GM23338 (cell line): ENCODE data around the gene KCNT1. TPM values are rescaled to one million over a fixed set of nuclear protein-coding genes. Genes with fewer than 3 reads are reported as not detected.

Experiments
- ATAC-seq: fragments of 200-7000 bp; cut with Tn5 transposase; 3 replicates; pipeline ENCODE4 v1.9.1; 2020
- DNase-seq: peaks from one replicate; pipeline ENCODE4 v3.0.0-alpha.2; 2015; ENCODE audit warnings: low spot score
- H2AFZ ChIP-seq: fragments of 200-600 bp; sonication (generic); 2 replicates; pipeline ENCODE4 v1.8.0; 2016; ENCODE audit warnings: antibody characterized with exemption, mild to moderate bottlenecking, moderate library complexity
- H3F3A ChIP-seq: fragments of 200-600 bp; sonication (generic); replicated peaks from 2 replicates; pipeline ENCODE4 v1.8.0; 2017; ENCODE audit warnings: antibody characterized with exemption, mixed run types, low read depth
- H3K27ac ChIP-seq: fragments of 200-600 bp; sonication (generic); 2 replicates; pipeline ENCODE4 v1.6.1; 2016; ENCODE audit warnings: low read depth
- H3K27me3 ChIP-seq: fragments of 200-600 bp; sonication (generic); 2 replicates; pipeline ENCODE4 v1.8.0; 2016; ENCODE audit warnings: mild to moderate bottlenecking, mixed run types, moderate library complexity; ENCODE audit not compliant: insufficient read depth
- H3K36me3 ChIP-seq: fragments of 200-600 bp; sonication (generic); 2 replicates; pipeline ENCODE4 v1.8.0; 2016; ENCODE audit warnings: mild to moderate bottlenecking; ENCODE audit not compliant: insufficient read depth
- H3K4me1 ChIP-seq: fragments of 200-600 bp; sonication (generic); 2 replicates; pipeline ENCODE4 v1.8.0; 2016; ENCODE audit warnings: mild to moderate bottlenecking, moderate library complexity; ENCODE audit not compliant: insufficient read depth
- H3K4me2 ChIP-seq: fragments of 200-600 bp; sonication (generic); 2 replicates; pipeline ENCODE4 v1.7.1; 2017; ENCODE audit warnings: mixed run types
- H3K4me3 ChIP-seq: fragments of 200-600 bp; sonication (generic); 2 replicates; pipeline ENCODE4 v1.6.1; 2016; ENCODE audit warnings: mixed run types
- H3K79me2 ChIP-seq: fragments of 200-600 bp; sonication (generic); replicated peaks from 2 replicates; pipeline ENCODE4 v1.8.0; 2017; ENCODE audit warnings: mild to moderate bottlenecking; ENCODE audit not compliant: insufficient read depth
- H3K9me2 ChIP-seq: fragments of 200-600 bp; sonication (generic); 2 replicates; pipeline ENCODE4 v1.8.0; 2017; ENCODE audit not compliant: insufficient read depth
- H4K20me1 ChIP-seq: fragments of 200-600 bp; sonication (generic); replicated peaks from 2 replicates; pipeline ENCODE4 v1.8.0; 2017; ENCODE audit warnings: mild to moderate bottlenecking; ENCODE audit not compliant: insufficient read depth
- H3K27ac Mint-ChIP-seq: 2 replicates; pipeline ENCODE4 v1.8.0; 2020; ENCODE audit warnings: inconsistent platforms, mild to moderate bottlenecking, moderate library complexity, mixed read lengths
- H3K27me3 Mint-ChIP-seq: 3 replicates; pipeline ENCODE4 v1.8.0; 2022; ENCODE audit warnings: low read depth, mild to moderate bottlenecking, moderate library complexity, mixed read lengths, inconsistent platforms; ENCODE audit not compliant: insufficient read depth, poor library complexity
- H3K36me3 Mint-ChIP-seq: 3 replicates; pipeline ENCODE4 v1.8.0; 2021; ENCODE audit warnings: low read depth, mild to moderate bottlenecking, inconsistent platforms, moderate library complexity, mixed read lengths
- H3K4me1 Mint-ChIP-seq: 3 replicates; pipeline ENCODE4 v1.8.0; 2020; ENCODE audit warnings: mild to moderate bottlenecking, inconsistent platforms, mixed read lengths
- H3K4me3 Mint-ChIP-seq: 3 replicates; pipeline ENCODE4 v1.8.0; 2021; ENCODE audit warnings: moderate library complexity, mild to moderate bottlenecking, inconsistent platforms, mixed read lengths
- H3K9me3 Mint-ChIP-seq: 3 replicates; pipeline ENCODE4 v1.8.0; 2020; ENCODE audit warnings: moderate library complexity, mild to moderate bottlenecking, inconsistent platforms, mixed read lengths
- CREB1 ChIP-seq: fragments of 250-450 bp; sonication (Bioruptor Pico); IDR thresholded peaks from 2 replicates; pipeline ENCODE4 v1.5.0; 2020; ENCODE audit warnings: low read depth, mild to moderate bottlenecking, moderate library complexity
- POLR2AphosphoS5 ChIP-seq: IDR thresholded peaks from 2 replicates; pipeline ENCODE4 v1.6.1; 2016; ENCODE audit warnings: antibody characterized with exemption, low read depth
- STAT1 ChIP-seq: IDR thresholded peaks from one replicate; pipeline ENCODE4 v1.6.1; 2016; ENCODE audit warnings: antibody characterized with exemption; ENCODE audit not compliant: unreplicated experiment
- ZNF114 ChIP-seq: fragments of 250-450 bp; sonication (Bioruptor Pico); IDR thresholded peaks from 2 replicates; pipeline ENCODE4 v1.5.0; 2020; ENCODE audit warnings: mild to moderate bottlenecking, moderate library complexity
- polyA plus RNA-seq: library from polyadenylated mRNA; unstranded; fragments of >200 nt; fragmentation: Nextera tagmentation; extraction: Ambion mirVana; gene quantifications from 2 replicates; pipeline ENCODE4 v1.2.1, GENCODE V29; 2016
- total RNA-seq: library from RNA; depleted of rRNA; stranded (reverse); fragments of >200 nt; shearing (Covaris generic); gene quantifications from 2 replicates; pipeline ENCODE4 v1.2.3, GENCODE V29; 2014
- TF ChIP-seq, protein P1 (sequence below), 2 experiments: fragments of 200-600 bp in 1 of 2; sonication (generic) in 1 of 2; conservative IDR thresholded peaks; 2 replicates each; pipeline versions ENCODE4 v1.5.1 to v1.6.1; 2016 to 2017; ENCODE audit warnings: antibody characterized with exemption in 2 of 2, low read depth in 2 of 2, mild to moderate bottlenecking in 2 of 2, moderate library complexity in 1 of 2
- TF ChIP-seq, protein P2 (sequence below): IDR thresholded peaks from 2 replicates; pipeline ENCODE4 v1.6.1; 2016; ENCODE audit warnings: antibody characterized with exemption
- TF ChIP-seq, protein P3 (sequence below): fragments of 250-450 bp; sonication (Bioruptor Pico); IDR thresholded peaks from 2 replicates; pipeline ENCODE4 v1.5.0; 2020; ENCODE audit warnings: mild to moderate bottlenecking, moderate library complexity
- TF ChIP-seq, protein P4 (sequence below): IDR thresholded peaks from one replicate; pipeline ENCODE4 v1.6.1; 2018; ENCODE audit warnings: antibody characterized with exemption; ENCODE audit not compliant: unreplicated experiment

Gene KCNT1
- total and polyA plus RNA-seq, 2 experiments from 2014 or later: 0.05 to 0.28 TPM

DNA sequence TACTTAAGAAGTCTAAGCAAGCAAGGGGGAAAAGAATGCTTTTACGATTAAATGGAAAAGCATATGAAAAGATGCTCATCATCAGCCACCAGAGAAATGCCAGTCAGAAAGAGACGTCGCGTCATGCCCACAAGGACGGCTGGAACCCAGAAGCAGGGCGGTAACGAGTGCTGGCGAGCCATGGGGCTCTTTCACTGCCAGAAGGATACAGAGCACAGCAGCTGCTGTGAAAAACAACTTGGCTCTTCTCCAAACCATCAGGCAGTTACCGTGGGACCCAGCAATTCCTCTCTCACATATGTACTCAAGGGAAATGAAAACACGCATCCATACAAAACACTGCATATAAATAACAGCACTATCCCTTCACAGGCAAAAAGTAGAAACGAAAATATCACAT is 109.8 kb downstream of the KCNT1 start:
- peaks cover 11% of the 10 kb centered on the region; the same call in 1 of the 2 replicates for H3K36me3 ChIP-seq
- DNase-seq: no peak
- TF ChIP-seq CREB1 (CRISPR knock-in tag) (no peak), STAT1 (no peak), POLR2AphosphoS5 (no peak), ZNF114 (CRISPR knock-in tag) (no peak)
- TF ChIP-seq, protein P1, sequence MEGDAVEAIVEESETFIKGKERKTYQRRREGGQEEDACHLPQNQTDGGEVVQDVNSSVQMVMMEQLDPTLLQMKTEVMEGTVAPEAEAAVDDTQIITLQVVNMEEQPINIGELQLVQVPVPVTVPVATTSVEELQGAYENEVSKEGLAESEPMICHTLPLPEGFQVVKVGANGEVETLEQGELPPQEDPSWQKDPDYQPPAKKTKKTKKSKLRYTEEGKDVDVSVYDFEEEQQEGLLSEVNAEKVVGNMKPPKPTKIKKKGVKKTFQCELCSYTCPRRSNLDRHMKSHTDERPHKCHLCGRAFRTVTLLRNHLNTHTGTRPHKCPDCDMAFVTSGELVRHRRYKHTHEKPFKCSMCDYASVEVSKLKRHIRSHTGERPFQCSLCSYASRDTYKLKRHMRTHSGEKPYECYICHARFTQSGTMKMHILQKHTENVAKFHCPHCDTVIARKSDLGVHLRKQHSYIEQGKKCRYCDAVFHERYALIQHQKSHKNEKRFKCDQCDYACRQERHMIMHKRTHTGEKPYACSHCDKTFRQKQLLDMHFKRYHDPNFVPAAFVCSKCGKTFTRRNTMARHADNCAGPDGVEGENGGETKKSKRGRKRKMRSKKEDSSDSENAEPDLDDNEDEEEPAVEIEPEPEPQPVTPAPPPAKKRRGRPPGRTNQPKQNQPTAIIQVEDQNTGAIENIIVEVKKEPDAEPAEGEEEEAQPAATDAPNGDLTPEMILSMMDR (conservative IDR thresholded peaks at IDR 0.05; ENCODE audit: low read depth in 2 of 2): no peak
- TF ChIP-seq, protein P2, sequence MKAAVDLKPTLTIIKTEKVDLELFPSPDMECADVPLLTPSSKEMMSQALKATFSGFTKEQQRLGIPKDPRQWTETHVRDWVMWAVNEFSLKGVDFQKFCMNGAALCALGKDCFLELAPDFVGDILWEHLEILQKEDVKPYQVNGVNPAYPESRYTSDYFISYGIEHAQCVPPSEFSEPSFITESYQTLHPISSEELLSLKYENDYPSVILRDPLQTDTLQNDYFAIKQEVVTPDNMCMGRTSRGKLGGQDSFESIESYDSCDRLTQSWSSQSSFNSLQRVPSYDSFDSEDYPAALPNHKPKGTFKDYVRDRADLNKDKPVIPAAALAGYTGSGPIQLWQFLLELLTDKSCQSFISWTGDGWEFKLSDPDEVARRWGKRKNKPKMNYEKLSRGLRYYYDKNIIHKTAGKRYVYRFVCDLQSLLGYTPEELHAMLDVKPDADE: no peak
- TF ChIP-seq, protein P3, sequence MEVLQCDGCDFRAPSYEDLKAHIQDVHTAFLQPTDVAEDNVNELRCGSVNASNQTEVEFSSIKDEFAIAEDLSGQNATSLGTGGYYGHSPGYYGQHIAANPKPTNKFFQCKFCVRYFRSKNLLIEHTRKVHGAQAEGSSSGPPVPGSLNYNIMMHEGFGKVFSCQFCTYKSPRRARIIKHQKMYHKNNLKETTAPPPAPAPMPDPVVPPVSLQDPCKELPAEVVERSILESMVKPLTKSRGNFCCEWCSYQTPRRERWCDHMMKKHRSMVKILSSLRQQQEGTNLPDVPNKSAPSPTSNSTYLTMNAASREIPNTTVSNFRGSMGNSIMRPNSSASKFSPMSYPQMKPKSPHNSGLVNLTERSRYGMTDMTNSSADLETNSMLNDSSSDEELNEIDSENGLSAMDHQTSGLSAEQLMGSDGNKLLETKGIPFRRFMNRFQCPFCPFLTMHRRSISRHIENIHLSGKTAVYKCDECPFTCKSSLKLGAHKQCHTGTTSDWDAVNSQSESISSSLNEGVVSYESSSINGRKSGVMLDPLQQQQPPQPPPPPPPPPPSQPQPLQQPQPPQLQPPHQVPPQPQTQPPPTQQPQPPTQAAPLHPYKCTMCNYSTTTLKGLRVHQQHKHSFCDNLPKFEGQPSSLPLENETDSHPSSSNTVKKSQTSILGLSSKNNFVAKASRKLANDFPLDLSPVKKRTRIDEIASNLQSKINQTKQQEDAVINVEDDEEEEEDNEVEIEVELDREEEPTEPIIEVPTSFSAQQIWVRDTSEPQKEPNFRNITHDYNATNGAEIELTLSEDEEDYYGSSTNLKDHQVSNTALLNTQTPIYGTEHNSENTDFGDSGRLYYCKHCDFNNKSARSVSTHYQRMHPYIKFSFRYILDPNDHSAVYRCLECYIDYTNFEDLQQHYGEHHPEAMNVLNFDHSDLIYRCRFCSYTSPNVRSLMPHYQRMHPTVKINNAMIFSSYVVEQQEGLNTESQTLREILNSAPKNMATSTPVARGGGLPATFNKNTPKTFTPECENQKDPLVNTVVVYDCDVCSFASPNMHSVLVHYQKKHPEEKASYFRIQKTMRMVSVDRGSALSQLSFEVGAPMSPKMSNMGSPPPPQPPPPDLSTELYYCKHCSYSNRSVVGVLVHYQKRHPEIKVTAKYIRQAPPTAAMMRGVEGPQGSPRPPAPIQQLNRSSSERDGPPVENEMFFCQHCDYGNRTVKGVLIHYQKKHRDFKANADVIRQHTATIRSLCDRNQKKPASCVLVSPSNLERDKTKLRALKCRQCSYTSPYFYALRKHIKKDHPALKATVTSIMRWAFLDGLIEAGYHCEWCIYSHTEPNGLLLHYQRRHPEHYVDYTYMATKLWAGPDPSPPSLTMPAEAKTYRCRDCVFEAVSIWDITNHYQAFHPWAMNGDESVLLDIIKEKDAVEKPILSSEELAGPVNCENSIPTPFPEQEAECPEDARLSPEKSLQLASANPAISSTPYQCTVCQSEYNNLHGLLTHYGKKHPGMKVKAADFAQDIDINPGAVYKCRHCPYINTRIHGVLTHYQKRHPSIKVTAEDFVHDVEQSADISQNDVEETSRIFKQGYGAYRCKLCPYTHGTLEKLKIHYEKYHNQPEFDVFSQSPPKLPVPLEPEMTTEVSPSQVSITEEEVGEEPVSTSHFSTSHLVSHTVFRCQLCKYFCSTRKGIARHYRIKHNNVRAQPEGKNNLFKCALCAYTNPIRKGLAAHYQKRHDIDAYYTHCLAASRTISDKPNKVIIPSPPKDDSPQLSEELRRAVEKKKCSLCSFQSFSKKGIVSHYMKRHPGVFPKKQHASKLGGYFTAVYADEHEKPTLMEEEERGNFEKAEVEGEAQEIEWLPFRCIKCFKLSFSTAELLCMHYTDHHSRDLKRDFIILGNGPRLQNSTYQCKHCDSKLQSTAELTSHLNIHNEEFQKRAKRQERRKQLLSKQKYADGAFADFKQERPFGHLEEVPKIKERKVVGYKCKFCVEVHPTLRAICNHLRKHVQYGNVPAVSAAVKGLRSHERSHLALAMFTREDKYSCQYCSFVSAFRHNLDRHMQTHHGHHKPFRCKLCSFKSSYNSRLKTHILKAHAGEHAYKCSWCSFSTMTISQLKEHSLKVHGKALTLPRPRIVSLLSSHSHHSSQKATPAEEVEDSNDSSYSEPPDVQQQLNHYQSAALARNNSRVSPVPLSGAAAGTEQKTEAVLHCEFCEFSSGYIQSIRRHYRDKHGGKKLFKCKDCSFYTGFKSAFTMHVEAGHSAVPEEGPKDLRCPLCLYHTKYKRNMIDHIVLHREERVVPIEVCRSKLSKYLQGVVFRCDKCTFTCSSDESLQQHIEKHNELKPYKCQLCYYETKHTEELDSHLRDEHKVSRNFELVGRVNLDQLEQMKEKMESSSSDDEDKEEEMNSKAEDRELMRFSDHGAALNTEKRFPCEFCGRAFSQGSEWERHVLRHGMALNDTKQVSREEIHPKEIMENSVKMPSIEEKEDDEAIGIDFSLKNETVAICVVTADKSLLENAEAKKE (CRISPR knock-in tag): no peak
- TF ChIP-seq, protein P4, sequence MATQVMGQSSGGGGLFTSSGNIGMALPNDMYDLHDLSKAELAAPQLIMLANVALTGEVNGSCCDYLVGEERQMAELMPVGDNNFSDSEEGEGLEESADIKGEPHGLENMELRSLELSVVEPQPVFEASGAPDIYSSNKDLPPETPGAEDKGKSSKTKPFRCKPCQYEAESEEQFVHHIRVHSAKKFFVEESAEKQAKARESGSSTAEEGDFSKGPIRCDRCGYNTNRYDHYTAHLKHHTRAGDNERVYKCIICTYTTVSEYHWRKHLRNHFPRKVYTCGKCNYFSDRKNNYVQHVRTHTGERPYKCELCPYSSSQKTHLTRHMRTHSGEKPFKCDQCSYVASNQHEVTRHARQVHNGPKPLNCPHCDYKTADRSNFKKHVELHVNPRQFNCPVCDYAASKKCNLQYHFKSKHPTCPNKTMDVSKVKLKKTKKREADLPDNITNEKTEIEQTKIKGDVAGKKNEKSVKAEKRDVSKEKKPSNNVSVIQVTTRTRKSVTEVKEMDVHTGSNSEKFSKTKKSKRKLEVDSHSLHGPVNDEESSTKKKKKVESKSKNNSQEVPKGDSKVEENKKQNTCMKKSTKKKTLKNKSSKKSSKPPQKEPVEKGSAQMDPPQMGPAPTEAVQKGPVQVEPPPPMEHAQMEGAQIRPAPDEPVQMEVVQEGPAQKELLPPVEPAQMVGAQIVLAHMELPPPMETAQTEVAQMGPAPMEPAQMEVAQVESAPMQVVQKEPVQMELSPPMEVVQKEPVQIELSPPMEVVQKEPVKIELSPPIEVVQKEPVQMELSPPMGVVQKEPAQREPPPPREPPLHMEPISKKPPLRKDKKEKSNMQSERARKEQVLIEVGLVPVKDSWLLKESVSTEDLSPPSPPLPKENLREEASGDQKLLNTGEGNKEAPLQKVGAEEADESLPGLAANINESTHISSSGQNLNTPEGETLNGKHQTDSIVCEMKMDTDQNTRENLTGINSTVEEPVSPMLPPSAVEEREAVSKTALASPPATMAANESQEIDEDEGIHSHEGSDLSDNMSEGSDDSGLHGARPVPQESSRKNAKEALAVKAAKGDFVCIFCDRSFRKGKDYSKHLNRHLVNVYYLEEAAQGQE: no peak

More for the DNA sequence above, 109.8 kb downstream of the KCNT1 start:
- no peak for ATAC-seq
- no peak overlapping the region for H3K27ac Mint-ChIP-seq
- no peaks in the 10 kb centered on the region for H3K4me1 ChIP-seq
- H3K4me3 ChIP-seq: no peak overlapping the region
- H4K20me1 ChIP-seq: peaks cover 6% of the 10 kb centered on the region
- peaks cover 3% of the 10 kb centered on the region; the same call in 1 of the 3 replicates for H3K4me1 Mint-ChIP-seq
- no peak overlapping the region for H2AFZ ChIP-seq
- H3K27ac ChIP-seq: no peak overlapping the region
- H3K4me3 Mint-ChIP-seq: no peak overlapping the region
- H3K9me3 Mint-ChIP-seq: no peaks in the 10 kb centered on the region
- no peaks in the 10 kb centered on the region for H3K79me2 ChIP-seq
- no peaks in the 10 kb centered on the region for H3K27me3 ChIP-seq
- H3K36me3 Mint-ChIP-seq: peaks cover 71% of the 10 kb centered on the region
- H3K9me2 ChIP-seq: no peaks in the 10 kb centered on the region
- peaks cover 10% of the 10 kb centered on the region for H3K27me3 Mint-ChIP-seq
- no peak overlapping the region for H3K4me2 ChIP-seq
- H3F3A ChIP-seq: no peaks in the 10 kb centered on the region
